ENCODE results near the gene NAPSA. TPM values are rescaled to one million over a fixed set of nuclear protein-coding genes. Genes with fewer than 3 reads are reported as not detected.
A peak's percentile ranks its signal among the peaks of the same experiment; 100 is the strongest.

Gene NAPSA
- total and polyA plus RNA-seq, 2 of the 8 experiments (the other 6 are each of a cell fraction or from before 2014, with no cell fraction given) = 0.71 to 0.73 TPM

DNA sequence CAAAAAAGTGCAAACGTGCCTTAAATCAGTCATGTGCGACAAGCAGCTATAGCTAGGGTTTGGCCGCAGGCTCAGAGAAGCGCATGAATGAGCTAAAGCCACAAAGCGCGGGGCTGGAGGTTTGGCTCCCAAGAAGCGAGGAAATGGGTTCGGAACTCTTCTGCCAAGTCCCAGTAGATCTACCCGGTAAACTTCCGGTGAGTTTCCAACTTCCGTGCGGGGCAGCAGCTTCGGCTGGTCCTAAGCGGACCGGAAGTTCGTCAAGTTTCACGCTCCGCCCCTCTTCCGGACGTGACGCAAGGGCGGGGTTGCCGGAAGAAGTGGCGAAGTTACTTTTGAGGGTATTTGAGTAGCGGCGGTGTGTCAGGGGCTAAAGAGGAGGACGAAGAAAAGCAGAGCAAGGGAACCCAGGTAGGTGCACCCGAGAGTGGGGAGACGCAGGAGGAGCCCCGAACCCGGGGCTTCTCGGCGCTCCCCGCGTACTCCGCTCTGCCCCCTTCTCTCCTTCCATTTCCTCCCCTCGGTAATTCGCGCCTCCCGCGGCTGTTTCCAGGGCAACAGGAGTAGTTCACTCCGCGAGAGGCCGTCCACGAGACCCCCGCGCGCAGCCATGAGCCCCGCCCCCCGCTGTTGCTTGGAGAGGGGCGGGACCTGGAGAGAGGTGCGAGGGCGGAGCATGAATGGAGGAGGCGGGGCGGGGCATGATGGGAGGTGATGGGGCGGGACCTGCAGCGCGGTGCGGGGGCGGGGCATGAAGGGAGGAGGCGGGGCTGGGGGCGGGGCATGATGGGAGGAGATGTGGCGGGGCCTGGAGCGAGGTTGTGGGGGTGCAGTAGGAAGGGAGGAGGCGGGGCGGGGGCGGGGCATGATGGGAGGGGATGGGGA, 11.0 kb upstream of the NAPSA start, which contains the start of gene NR1H2:
NR1H2 (plus strand) TSS at position 292 of the 885 bp plus-strand sequence. CDS start 1,149 bp downstream, outside the sequence.
- ChIA-PET POLR2A (ENCODE audit: partially characterized antibody) (interaction anchor here (0.7 to 1.9 kb wide), 9 partner anchors 8 to 102 kb away, joined by 3 to 7 read pairs (median 3); partner anchors contain the start of genes NAPSA and SPIB), CTCF (ENCODE audit: partially characterized antibody) (interaction anchor here (0.7 to 3.3 kb wide), 8 partner anchors 8 to 161 kb away, joined by 3 to 11 read pairs (median 4); no protein-coding TSS in a partner anchor)
- Histone ChIP-seq H3K18ac (ENCODE audit: extremely low read depth, low read length) (peak within 1 kb of the TSS; percentile 95), H3K4me3 (ENCODE audit: extremely low read depth in 1 of 4, insufficient read depth in 2 of 4, low read depth in 3 of 4, low read length in 4 of 4) (peak within 1 kb of the TSS; percentile 82 to 100 (median 86)), H2BK20ac (ENCODE audit: low read length) (no peak within 1 kb of the TSS), H2BK12ac (ENCODE audit: low read depth, low read length) (0 out of 2 replicates have a peak within 1 kb of the TSS, but pooled peaks have one; percentile 27), H2AK5ac (ENCODE audit: low read depth, low read length) (no peak within 1 kb of the TSS), H3K79me2 (ENCODE audit: control insufficient read depth in 1 of 2, insufficient read depth in 2 of 2, low read length in 2 of 2) (no peaks in the 10 kb centered on the region), H3K23ac (ENCODE audit: insufficient read length) (no peak within 1 kb of the TSS), H2BK5ac (ENCODE audit: low read depth, low read length) (peak within 1 kb of the TSS; percentile 96), H3K36me3 (ENCODE audit: control insufficient read depth in 2 of 4, insufficient read depth in 4 of 4, low read length in 3 of 4) (peaks cover 12 to 33% (median 29%) of the 10 kb centered on the region in 4 experiments), H3K56ac (replicated peaks; ENCODE audit: insufficient read length, low read depth, low read length) (peak within 1 kb of the TSS; percentile 97), H2BK120ac (replicated peaks; ENCODE audit: low read depth, low read length) (peak within 1 kb of the TSS; percentile 10), H3K9ac (replicated peaks in 1 of 4; ENCODE audit: extremely low read depth in 1 of 4, low read depth in 3 of 4, low read length in 3 of 4) (peak within 1 kb of the TSS; percentile 81 to 94 (median 88)), H2BK15ac (ENCODE audit: low read length) (no peak within 1 kb of the TSS), H2AFZ (ENCODE audit: low read length) (0 out of 2 replicates have a peak within 1 kb of the TSS, but pooled peaks have one; percentile 80), H3K9me3 (ENCODE audit: insufficient read depth in 2 of 2, low read depth in 1 of 2, low read length in 1 of 2) (no peaks in the 10 kb centered on the region), H3K4me2 (ENCODE audit: insufficient read depth in 1 of 2, low read depth in 2 of 2, low read length in 2 of 2) (peak within 1 kb of the TSS; percentile 65 to 69), H3K4me1 (replicated peaks in 1 of 4; ENCODE audit: control insufficient read depth in 3 of 4, insufficient read depth in 4 of 4, low read length in 3 of 4) (peaks cover 0 to 4% (median 1%) of the 10 kb centered on the region in 4 experiments; a peak in 3 of 7 replicates), H3K4ac (replicated peaks; ENCODE audit: insufficient read length, low read depth, low read length) (peak within 1 kb of the TSS; percentile 91), H3K14ac (ENCODE audit: insufficient read length) (no peak within 1 kb of the TSS), H3K27me3 (replicated peaks in 1 of 4; ENCODE audit: control insufficient read depth in 3 of 4, extremely low read depth in 1 of 4, insufficient read depth in 3 of 4, low read length in 3 of 4) (no peaks in the 10 kb centered on the region), H4K20me1 (replicated peaks in 1 of 2; ENCODE audit: control insufficient read depth in 1 of 2, insufficient read depth in 2 of 2, low read length in 2 of 2) (peaks cover 5% of the 10 kb centered on the region in 2 experiments), H4K91ac (replicated peaks; ENCODE audit: insufficient read length, low read length) (peak within 1 kb of the TSS; percentile 97), H4K5ac (ENCODE audit: insufficient read length, low read depth, low read length) (peak within 1 kb of the TSS; percentile 90), H3K79me1 (ENCODE audit: low read depth, low read length) (no peaks in the 10 kb centered on the region; the same call in 1 of the 2 replicates), H4K8ac (ENCODE audit: extremely low read depth, insufficient read depth, low read length) (peak within 1 kb of the TSS; percentile 95; the same call in 1 of the 2 replicates), H3K23me2 (ENCODE audit: low read depth, low read length) (no peaks in the 10 kb centered on the region), H3K27ac (ENCODE audit: low read depth, low read length) (peak within 1 kb of the TSS; percentile 98)
- WGBS, 2 experiments (ENCODE audit: extremely low coverage in 1 of 2, insufficient coverage in 1 of 2, insufficient read length in 1 of 2, insufficient replicate concordance in 2 of 2, low coverage in 1 of 2, low lambda C conversion rate in 2 of 2, missing lambda C conversion rate in 1 of 2) = 3% methylated on average over 47 of the region's 67 CpGs; no CpG with 5 or more reads in 1 of the 2 experiments
- DNase-seq (ENCODE audit: low read depth in 1 of 2, low spot score in 2 of 2) = peak; percentile 94 to 95
- no peak for FAIRE-seq
- no peak for TF ChIP-seq RFX5 (IDR thresholded peaks at IDR 0.05; ENCODE audit: borderline replicate concordance, low read depth, low read length)
- no peak; a peak in 1 of 4 replicates for TF ChIP-seq HDAC2 (IDR thresholded peaks at IDR 0.05; ENCODE audit: borderline replicate concordance in 1 of 2, low read depth in 2 of 2, low read length in 2 of 2)
- peak; percentile 26 for TF ChIP-seq KDM4A (IDR thresholded peaks at IDR 0.05; ENCODE audit: low read depth, low read length, severe bottlenecking)
- no peak for TF ChIP-seq NRF1 (IDR thresholded peaks at IDR 0.05; ENCODE audit: low read depth, low read length)
- no peak for TF ChIP-seq RXRA (IDR thresholded peaks at IDR 0.05; ENCODE audit: insufficient read depth, low read depth, low read length)
- peak; percentile 83 for TF ChIP-seq EGR1 (IDR thresholded peaks at IDR 0.05; ENCODE audit: borderline replicate concordance, low read depth, low read length)
- TF ChIP-seq ASH2L (IDR thresholded peaks at IDR 0.05; ENCODE audit: low read length) = peak; percentile 97
- TF ChIP-seq YY1 (IDR thresholded peaks at IDR 0.05; ENCODE audit: low read depth, low read length) = 0 out of 2 replicates have a peak, but pooled peaks have one; percentile 6
- 0 out of 2 replicates have a peak, but pooled peaks have one; percentile 5 for TF ChIP-seq BACH1 (IDR thresholded peaks at IDR 0.05; ENCODE audit: low read length)
- no peak for TF ChIP-seq CHD1 (IDR thresholded peaks at IDR 0.05; ENCODE audit: low read depth, low read length)
- TF ChIP-seq MAFK (IDR thresholded peaks at IDR 0.05; ENCODE audit: low read depth, low read length) = no peak

Measured in H1 (cell line).